HUES48 (cell line): Measurements from ENCODE around the gene MGRN1.

Experiments
- H3K27ac ChIP-seq: one replicate; pipeline ENCODE4 v1.7.0; 2013; ENCODE audit warnings: low read depth, low read length, inconsistent platforms
- H3K27me3 ChIP-seq: 2 replicates; pipeline ENCODE4 v1.6.1; 2013; ENCODE audit warnings: mild to moderate bottlenecking, low read length; ENCODE audit not compliant: control insufficient read depth, insufficient read depth
- H3K36me3 ChIP-seq: 2 replicates; pipeline ENCODE4 v1.6.1; 2013; ENCODE audit warnings: low read length; ENCODE audit not compliant: control insufficient read depth, insufficient read depth
- H3K4me1 ChIP-seq: 2 replicates; pipeline ENCODE4 v1.6.1; 2013; ENCODE audit warnings: mild to moderate bottlenecking, low read length; ENCODE audit not compliant: control insufficient read depth, insufficient read depth
- H3K4me3 ChIP-seq: 2 replicates; pipeline ENCODE4 v1.5.1; 2013; ENCODE audit warnings: mild to moderate bottlenecking, low read depth, low read length
- H3K9ac ChIP-seq: 2 replicates; pipeline ENCODE4 v1.6.1; 2013; ENCODE audit warnings: mild to moderate bottlenecking, low read depth, low read length, moderate library complexity
- H3K9me3 ChIP-seq: 2 replicates; pipeline ENCODE4 v1.6.1; 2013; ENCODE audit warnings: low read length; ENCODE audit not compliant: control insufficient read depth, insufficient read depth

MGRN1 gene

GRCh38 chr16:4691666-4692412 is 67.2 kb downstream of the MGRN1 start:
- no peaks in the 10 kb centered on the region for H3K4me1 ChIP-seq
- H3K27me3 ChIP-seq, result no peaks in the 10 kb centered on the region
- no peak overlapping the region for H3K4me3 ChIP-seq
- peaks cover 28% of the 10 kb centered on the region for H3K36me3 ChIP-seq
- H3K9ac ChIP-seq, result no peak overlapping the region
- H3K9me3 ChIP-seq, result no peaks in the 10 kb centered on the region
- H3K27ac ChIP-seq, result no peak overlapping the region

DNA sequence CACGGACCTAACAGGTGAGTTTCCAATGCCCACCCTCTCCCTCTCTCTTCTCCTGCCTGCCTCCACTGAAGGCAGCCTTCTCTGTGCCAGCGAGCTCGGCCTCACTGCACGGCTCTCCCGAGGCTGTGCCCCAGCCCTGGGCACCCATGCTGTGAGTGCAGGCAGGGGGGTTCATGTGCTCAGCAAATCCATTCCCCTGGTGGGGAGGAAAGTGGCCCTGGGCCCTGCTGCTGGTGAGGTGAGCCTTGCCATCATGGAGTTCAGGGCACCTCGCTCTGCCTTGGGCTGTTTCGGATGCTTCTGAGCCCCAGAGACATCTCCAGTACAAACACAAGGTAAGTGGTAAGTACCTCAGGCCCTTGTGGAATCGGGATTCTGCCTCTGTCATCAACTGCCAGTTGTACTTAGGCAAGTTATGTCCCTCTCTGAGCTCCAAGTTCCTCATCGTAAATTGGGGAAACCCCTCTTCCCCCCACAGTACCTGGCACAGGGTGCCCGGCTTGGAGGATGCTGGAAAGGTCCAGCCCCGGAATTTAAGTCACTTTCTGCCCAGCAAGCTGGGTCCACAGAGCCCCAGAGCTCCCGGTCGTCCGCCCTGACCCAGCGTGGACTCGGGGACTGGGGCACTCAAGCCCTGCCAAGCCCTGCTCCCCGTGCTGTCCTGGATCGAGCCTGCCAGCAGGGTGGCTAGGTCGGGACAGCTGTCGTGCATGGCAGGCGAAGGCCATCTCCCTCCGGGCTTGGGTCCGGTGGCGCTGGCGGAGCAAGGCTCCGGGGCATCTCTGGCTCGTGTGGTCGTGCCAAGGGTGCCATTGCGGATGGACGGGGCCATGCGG is 68.1 kb downstream of the MGRN1 start:
- H3K9me3 ChIP-seq, result no peaks in the 10 kb centered on the region
- H3K4me1 ChIP-seq, result no peaks in the 10 kb centered on the region
- peak overlapping the region; percentile 36 for H3K27ac ChIP-seq
- H3K4me3 ChIP-seq, result peak overlapping the region; percentile 87
- no peaks in the 10 kb centered on the region for H3K27me3 ChIP-seq
- peak overlapping the region; percentile 49; the same call in 1 of the 2 replicates for H3K9ac ChIP-seq
- peaks cover 34% of the 10 kb centered on the region for H3K36me3 ChIP-seq

GRCh38 chr16:4693296-4693955 is 68.8 kb downstream of the MGRN1 start, which contains the start of gene NUDT16L1:
NUDT16L1 (plus strand) TSS chr16:4693562; CDS start chr16:4693727, 165 bp downstream.
- Histone ChIP-seq H3K9me3 (no peaks in the 10 kb centered on the region), H3K9ac (peak within 1 kb of the TSS; percentile 75), H3K4me1 (no peaks in the 10 kb centered on the region), H3K27ac (peak within 1 kb of the TSS; percentile 81), H3K4me3 (peak within 1 kb of the TSS; percentile 87), H3K27me3 (no peaks in the 10 kb centered on the region), H3K36me3 (peaks cover 36% of the 10 kb centered on the region)

DNA sequence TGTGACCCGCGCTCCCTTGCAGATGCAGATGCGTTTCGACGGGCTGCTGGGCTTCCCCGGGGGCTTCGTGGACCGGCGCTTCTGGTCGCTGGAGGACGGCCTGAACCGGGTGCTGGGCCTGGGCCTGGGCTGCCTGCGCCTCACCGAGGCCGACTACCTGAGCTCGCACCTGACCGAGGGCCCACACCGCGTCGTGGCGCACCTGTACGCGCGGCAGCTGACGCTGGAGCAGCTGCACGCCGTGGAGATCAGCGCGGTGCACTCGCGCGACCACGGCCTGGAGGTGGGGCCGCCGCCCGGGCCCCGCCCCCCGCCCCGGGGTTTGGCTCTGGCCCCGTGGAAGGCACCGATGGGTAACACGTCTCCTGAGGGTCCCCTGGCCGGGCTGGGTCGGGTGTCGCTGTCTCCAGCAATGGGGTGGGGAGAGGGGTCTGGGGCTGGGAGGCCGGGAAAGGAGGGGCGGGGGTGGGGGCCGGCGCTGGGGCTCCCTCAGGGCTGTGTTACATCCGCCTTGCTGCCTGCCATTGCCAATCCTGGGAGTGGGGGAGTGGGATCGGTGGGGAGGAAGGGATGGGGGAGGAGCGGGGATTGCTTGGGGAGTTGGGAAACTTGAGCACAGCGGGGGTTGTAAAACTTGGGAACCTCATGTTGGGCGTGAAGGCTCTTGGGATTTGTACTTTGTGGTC is 69.5 kb downstream of the MGRN1 start:
- Histone ChIP-seq H3K4me3 (peak overlapping the region; percentile 87), H3K9me3 (no peaks in the 10 kb centered on the region), H3K9ac (peak overlapping the region; percentile 75), H3K27ac (peak overlapping the region; percentile 81), H3K27me3 (no peaks in the 10 kb centered on the region), H3K4me1 (no peaks in the 10 kb centered on the region), H3K36me3 (peaks cover 42% of the 10 kb centered on the region)

DNA sequence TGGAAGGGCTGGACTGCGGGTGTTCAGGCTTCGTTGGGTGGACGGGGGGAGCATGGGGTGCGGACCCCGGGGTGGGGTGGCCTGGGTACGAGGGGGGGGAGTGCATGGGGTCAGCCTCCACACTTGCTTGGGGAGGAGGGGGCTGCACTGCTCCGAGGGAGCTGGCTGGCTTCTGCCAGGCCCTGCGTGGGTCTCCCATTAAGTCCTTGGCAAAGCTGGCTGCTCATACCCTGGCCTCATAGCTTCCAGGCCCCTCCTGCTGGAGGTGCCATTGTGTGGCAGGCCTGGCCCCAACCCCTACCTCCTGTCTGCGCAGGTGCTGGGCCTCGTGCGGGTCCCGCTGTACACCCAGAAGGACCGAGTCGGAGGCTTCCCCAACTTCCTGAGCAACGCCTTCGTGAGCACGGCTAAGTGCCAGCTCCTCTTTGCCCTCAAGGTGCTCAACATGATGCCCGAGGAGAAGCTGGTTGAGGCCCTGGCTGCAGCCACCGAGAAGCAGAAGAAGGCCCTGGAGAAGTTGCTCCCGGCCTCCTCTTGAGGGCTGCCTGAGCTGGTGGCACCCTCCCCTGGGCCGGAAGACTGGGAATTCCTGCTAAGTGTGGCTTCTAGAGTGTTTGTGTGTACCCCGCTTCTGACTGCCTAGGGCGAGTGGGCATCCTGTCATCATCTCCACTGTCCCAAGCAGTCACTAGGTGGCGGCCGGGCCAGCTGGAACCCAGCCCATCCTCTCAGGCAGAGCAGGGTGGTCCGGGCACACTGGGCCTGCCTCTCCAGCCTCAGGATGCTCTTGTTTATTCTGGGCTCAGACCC is 70.2 kb downstream of the MGRN1 start:
- Histone ChIP-seq H3K36me3 (peaks cover 50% of the 10 kb centered on the region), H3K9ac (no peak overlapping the region), H3K27ac (peak overlapping the region; percentile 35), H3K4me1 (no peaks in the 10 kb centered on the region), H3K4me3 (peak overlapping the region; percentile 47), H3K27me3 (no peaks in the 10 kb centered on the region), H3K9me3 (no peaks in the 10 kb centered on the region)

DNA sequence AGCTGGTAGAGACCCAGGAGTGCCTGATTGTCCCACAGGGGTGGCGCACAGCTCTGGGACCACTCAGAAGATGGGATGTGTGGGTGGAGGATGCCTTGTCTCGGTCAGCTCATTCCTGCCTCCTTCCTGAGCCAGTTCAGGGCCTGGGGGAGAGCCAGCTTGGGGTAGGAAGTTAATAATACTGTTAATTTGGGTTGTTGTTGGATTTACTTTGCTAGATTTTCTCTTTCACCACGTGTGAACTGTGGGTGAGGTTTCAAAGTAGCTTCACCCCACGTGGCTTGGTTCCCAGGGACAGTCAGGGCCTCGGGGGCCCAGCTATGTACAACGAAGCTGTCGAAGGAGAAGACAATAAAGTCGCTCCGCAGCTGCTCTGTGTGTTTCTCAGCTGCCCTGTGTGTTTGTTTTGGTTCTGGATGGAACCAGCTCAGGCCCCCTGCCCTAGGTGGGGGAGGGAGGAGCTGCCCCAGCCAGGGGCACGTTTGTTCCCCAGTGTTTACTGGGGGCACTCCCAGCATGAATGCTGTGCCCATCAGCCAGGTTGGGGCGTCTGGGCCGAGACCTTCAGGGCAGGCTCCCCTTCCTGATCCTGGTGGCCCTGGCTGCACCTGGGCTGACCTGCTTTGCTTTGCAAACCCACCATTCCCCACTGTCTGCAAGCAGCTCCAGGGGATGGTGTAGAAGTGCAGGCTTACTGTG is 71.0 kb downstream of the MGRN1 start:
- Histone ChIP-seq H3K4me1 (no peaks in the 10 kb centered on the region), H3K4me3 (no peak overlapping the region), H3K9me3 (no peaks in the 10 kb centered on the region), H3K27me3 (no peaks in the 10 kb centered on the region), H3K36me3 (peaks cover 57% of the 10 kb centered on the region), H3K9ac (no peak overlapping the region), H3K27ac (peak overlapping the region; percentile 35)

- Histone ChIP-seq H3K27ac (peak overlapping the region; percentile 28), H3K27me3 (no peaks in the 10 kb centered on the region), H3K9ac (no peak overlapping the region), H3K4me1 (no peaks in the 10 kb centered on the region), H3K9me3 (no peaks in the 10 kb centered on the region), H3K36me3 (peaks cover 64% of the 10 kb centered on the region), H3K4me3 (no peak overlapping the region)
Observed at GRCh38 chr16:4696172-4696904, 71.7 kb downstream of the MGRN1 start.

- Histone ChIP-seq H3K36me3 (peaks cover 72% of the 10 kb centered on the region), H3K27me3 (no peaks in the 10 kb centered on the region), H3K9ac (no peak overlapping the region), H3K27ac (peak overlapping the region; percentile 5), H3K4me3 (no peak overlapping the region), H3K9me3 (no peaks in the 10 kb centered on the region), H3K4me1 (no peaks in the 10 kb centered on the region)
Observed at GRCh38 chr16:4696905-4697847, 72.5 kb downstream of the MGRN1 start.
